Ovary (tissue), 3 donors: ENCODE measurements around the gene SMARCC1.

Experiments used
- CTCF ChIP-seq, 3 donors: fragments of 450-650 bp in 2 of 3; fragments of 200-600 bp in 1 of 3; IDR thresholded peaks; one replicate each; pipeline versions ENCODE4 v1.5.1 to v1.8.0; 2016 to 2022; ENCODE audit warnings: antibody characterized with exemption in 3 of 3, mild to moderate bottlenecking in 1 of 3
- EP300 ChIP-seq: sonication (generic); formaldehyde crosslinking; IDR thresholded peaks from one replicate; pipeline ENCODE4 v1.6.1; 2017; ENCODE audit warnings: antibody characterized with exemption
- POLR2A ChIP-seq: fragments of 450-650 bp; IDR thresholded peaks from one replicate; pipeline ENCODE4 v1.6.1; 2017; ENCODE audit warnings: antibody characterized with exemption, mild to moderate bottlenecking, moderate library complexity
- donor health status: DM: no; HTN: no; CAD: no.

- TF ChIP-seq POLR2A (no peak), CTCF (IDR thresholded peaks at IDR 0.05) (no peak), EP300 (no peak)
Measured at GRCh38 chr3:47641739-47642138, 140.0 kb downstream of the SMARCC1 start.
